ENCODE results near the gene SLC30A10.
"Not testable (repeated sequence)": the region's sequence is repeated elsewhere in the genome, so short reads cannot be mapped to it uniquely, and the experiment has no call there.

DNA sequence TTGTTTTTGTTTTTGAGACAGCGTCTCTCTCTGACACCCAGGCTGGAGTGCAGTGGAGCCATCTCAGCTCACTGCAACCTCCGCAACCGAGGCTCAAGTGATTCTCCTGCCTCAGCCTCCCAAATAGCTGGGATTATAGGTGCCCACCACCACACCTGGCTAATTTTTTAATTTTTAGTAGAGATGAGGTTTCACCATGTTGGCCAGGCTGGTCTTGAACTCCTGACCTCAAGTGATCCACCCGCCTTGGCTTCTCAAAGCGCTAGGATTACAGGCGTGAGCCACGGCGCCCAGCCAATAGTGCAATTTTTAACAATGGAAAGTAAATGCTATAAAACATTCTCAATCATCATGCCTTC, 21.8 kb downstream of the SLC30A10 start:
- TF ChIP-seq, protein P1, sequence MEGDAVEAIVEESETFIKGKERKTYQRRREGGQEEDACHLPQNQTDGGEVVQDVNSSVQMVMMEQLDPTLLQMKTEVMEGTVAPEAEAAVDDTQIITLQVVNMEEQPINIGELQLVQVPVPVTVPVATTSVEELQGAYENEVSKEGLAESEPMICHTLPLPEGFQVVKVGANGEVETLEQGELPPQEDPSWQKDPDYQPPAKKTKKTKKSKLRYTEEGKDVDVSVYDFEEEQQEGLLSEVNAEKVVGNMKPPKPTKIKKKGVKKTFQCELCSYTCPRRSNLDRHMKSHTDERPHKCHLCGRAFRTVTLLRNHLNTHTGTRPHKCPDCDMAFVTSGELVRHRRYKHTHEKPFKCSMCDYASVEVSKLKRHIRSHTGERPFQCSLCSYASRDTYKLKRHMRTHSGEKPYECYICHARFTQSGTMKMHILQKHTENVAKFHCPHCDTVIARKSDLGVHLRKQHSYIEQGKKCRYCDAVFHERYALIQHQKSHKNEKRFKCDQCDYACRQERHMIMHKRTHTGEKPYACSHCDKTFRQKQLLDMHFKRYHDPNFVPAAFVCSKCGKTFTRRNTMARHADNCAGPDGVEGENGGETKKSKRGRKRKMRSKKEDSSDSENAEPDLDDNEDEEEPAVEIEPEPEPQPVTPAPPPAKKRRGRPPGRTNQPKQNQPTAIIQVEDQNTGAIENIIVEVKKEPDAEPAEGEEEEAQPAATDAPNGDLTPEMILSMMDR (IDR thresholded peaks at IDR 0.05), result not testable (repeated sequence)
- TF ChIP-seq POLR2A (IDR thresholded peaks at IDR 0.05), result not testable (repeated sequence)

Measured in esophagus squamous epithelium (tissue), 4 donors.